ENCODE data around the gene PCP2.

The PCP2 gene

GRCh38 chr19:7657131-7657751, 23.7 kb upstream of the PCP2 start:
- Histone ChIP-seq H3K27me3 (ENCODE audit: low read depth, low read length) (no peaks in the 10 kb centered on the region), H3K4me3 (ENCODE audit: low read depth in 1 of 2, low read length in 2 of 2) (no peak overlapping the region), H3K36me3 (ENCODE audit: control insufficient read depth in 1 of 2, insufficient read depth in 2 of 2, low read length in 2 of 2) (no peaks in the 10 kb centered on the region), H3K4me1 (ENCODE audit: control insufficient read depth in 1 of 2, insufficient read depth in 2 of 2, low read length in 2 of 2) (no peaks in the 10 kb centered on the region), H3K9me3 (ENCODE audit: control insufficient read depth in 1 of 2, low read length in 2 of 2) (no peaks in the 10 kb centered on the region), H3K27ac (ENCODE audit: low read length) (no peak overlapping the region)

GRCh38 chr19:7655581-7655980, 22.1 kb upstream of the PCP2 start:
- no peaks in the 10 kb centered on the region for H3K36me3 ChIP-seq (ENCODE audit: control insufficient read depth in 1 of 2, insufficient read depth in 2 of 2, low read length in 2 of 2)
- H3K9me3 ChIP-seq (ENCODE audit: control insufficient read depth in 1 of 2, low read length in 2 of 2), result no peaks in the 10 kb centered on the region
- H3K27me3 ChIP-seq (ENCODE audit: low read depth, low read length), result no peaks in the 10 kb centered on the region
- H3K27ac ChIP-seq (ENCODE audit: low read length), result no peak overlapping the region
- H3K4me1 ChIP-seq (ENCODE audit: control insufficient read depth in 1 of 2, insufficient read depth in 2 of 2, low read length in 2 of 2), result no peaks in the 10 kb centered on the region
- H3K4me3 ChIP-seq (ENCODE audit: low read depth in 1 of 2, low read length in 2 of 2), result no peak overlapping the region

DNA sequence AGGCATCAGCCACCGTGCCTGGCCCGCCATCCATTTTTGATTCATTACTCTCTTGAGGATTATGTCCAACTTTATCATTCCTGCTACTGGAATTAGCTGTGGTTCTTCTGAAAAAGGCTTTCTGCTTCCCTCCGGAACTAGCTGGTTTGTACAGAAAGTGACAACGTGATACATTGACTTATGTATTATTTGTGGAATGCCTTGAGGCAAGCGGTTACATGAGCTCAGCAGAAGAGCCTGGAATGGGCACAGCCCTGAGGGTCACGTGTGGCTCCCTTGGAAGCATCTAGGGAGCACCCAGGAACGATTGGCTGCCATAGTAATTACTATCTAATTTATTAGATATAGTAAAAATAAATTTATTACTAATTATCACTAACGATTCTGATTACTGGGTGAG, 20.9 kb upstream of the PCP2 start:
- no peaks in the 10 kb centered on the region for H3K9me3 ChIP-seq (ENCODE audit: control insufficient read depth in 1 of 2, low read length in 2 of 2)
- H3K27me3 ChIP-seq (ENCODE audit: low read depth, low read length), result no peaks in the 10 kb centered on the region
- H3K4me1 ChIP-seq (ENCODE audit: control insufficient read depth in 1 of 2, insufficient read depth in 2 of 2, low read length in 2 of 2), result no peaks in the 10 kb centered on the region
- no peaks in the 10 kb centered on the region for H3K36me3 ChIP-seq (ENCODE audit: control insufficient read depth in 1 of 2, insufficient read depth in 2 of 2, low read length in 2 of 2)
- no peak overlapping the region for H3K4me3 ChIP-seq (ENCODE audit: low read depth in 1 of 2, low read length in 2 of 2)
- no peak overlapping the region for H3K27ac ChIP-seq (ENCODE audit: low read length)

- H3K9me3 ChIP-seq (ENCODE audit: control insufficient read depth in 1 of 2, low read length in 2 of 2), result no peaks in the 10 kb centered on the region
- no peaks in the 10 kb centered on the region for H3K27me3 ChIP-seq (ENCODE audit: low read depth, low read length)
- no peak overlapping the region for H3K27ac ChIP-seq (ENCODE audit: low read length)
- no peaks in the 10 kb centered on the region for H3K36me3 ChIP-seq (ENCODE audit: control insufficient read depth in 1 of 2, insufficient read depth in 2 of 2, low read length in 2 of 2)
- no peaks in the 10 kb centered on the region for H3K4me1 ChIP-seq (ENCODE audit: control insufficient read depth in 1 of 2, insufficient read depth in 2 of 2, low read length in 2 of 2)
- H3K4me3 ChIP-seq (ENCODE audit: low read depth in 1 of 2, low read length in 2 of 2), result peak overlapping the region; percentile 23 to 48
Measured at GRCh38 chr19:7652061-7652641, 18.6 kb upstream of the PCP2 start.

DNA sequence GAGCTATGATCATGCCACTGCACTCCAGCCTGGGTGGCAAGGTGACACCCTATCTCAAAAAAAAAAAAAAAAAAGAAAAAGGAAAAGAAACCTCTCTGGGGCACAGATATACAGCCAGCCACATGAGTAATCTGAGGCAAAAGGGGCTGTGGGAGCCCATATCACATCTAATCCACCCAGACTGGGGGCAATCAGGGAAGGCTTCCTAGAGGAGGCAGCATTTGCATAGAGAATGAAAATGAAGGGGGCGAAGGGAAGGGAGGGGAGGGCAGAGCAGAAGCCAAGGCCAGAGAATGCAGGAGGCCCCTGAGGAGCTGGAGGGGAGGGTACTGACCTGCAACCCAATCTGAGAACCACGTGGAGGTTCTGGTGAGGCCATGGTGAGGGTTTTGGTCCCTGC, 16.6 kb upstream of the PCP2 start:
- Histone ChIP-seq H3K36me3 (ENCODE audit: control insufficient read depth in 1 of 2, insufficient read depth in 2 of 2, low read length in 2 of 2) (no peaks in the 10 kb centered on the region), H3K27ac (ENCODE audit: low read length) (no peak overlapping the region), H3K27me3 (ENCODE audit: low read depth, low read length) (no peaks in the 10 kb centered on the region), H3K4me3 (ENCODE audit: low read depth in 1 of 2, low read length in 2 of 2) (no peak overlapping the region), H3K9me3 (ENCODE audit: control insufficient read depth in 1 of 2, low read length in 2 of 2) (no peaks in the 10 kb centered on the region), H3K4me1 (ENCODE audit: control insufficient read depth in 1 of 2, insufficient read depth in 2 of 2, low read length in 2 of 2) (no peaks in the 10 kb centered on the region)

GRCh38 chr19:7648265-7649014, 14.9 kb upstream of the PCP2 start:
- Histone ChIP-seq H3K27ac (ENCODE audit: low read length) (no peak overlapping the region), H3K36me3 (ENCODE audit: control insufficient read depth in 1 of 2, insufficient read depth in 2 of 2, low read length in 2 of 2) (no peaks in the 10 kb centered on the region), H3K27me3 (ENCODE audit: low read depth, low read length) (no peaks in the 10 kb centered on the region), H3K9me3 (ENCODE audit: control insufficient read depth in 1 of 2, low read length in 2 of 2) (no peaks in the 10 kb centered on the region), H3K4me3 (ENCODE audit: low read depth in 1 of 2, low read length in 2 of 2) (no peak overlapping the region), H3K4me1 (ENCODE audit: control insufficient read depth in 1 of 2, insufficient read depth in 2 of 2, low read length in 2 of 2) (no peaks in the 10 kb centered on the region)

- Histone ChIP-seq H3K36me3 (ENCODE audit: control insufficient read depth in 1 of 2, insufficient read depth in 2 of 2, low read length in 2 of 2) (no peaks in the 10 kb centered on the region), H3K27ac (ENCODE audit: low read length) (no peak overlapping the region), H3K27me3 (ENCODE audit: low read depth, low read length) (peaks cover 4% of the 10 kb centered on the region), H3K9me3 (ENCODE audit: control insufficient read depth in 1 of 2, low read length in 2 of 2) (no peaks in the 10 kb centered on the region), H3K4me1 (ENCODE audit: control insufficient read depth in 1 of 2, insufficient read depth in 2 of 2, low read length in 2 of 2) (no peaks in the 10 kb centered on the region), H3K4me3 (ENCODE audit: low read depth in 1 of 2, low read length in 2 of 2) (no peak overlapping the region)
Measured at GRCh38 chr19:7647156-7647555, 13.6 kb upstream of the PCP2 start.

DNA sequence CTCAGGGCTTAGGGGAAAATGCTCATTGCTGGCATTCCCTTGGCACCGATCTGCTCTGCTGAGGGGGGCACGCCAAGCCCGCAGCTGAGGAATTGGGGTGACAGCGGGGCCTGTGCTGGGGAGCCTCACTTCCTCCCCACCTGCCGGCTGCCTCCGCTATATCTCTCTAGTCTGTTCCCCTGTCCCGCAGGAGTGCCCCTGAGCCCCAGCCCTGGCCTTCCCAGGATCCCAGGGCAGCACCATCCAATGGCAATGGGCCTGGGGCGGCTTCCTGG, 12.8 kb upstream of the PCP2 start:
- Histone ChIP-seq H3K4me1 (ENCODE audit: control insufficient read depth in 1 of 2, insufficient read depth in 2 of 2, low read length in 2 of 2) (no peaks in the 10 kb centered on the region), H3K9me3 (ENCODE audit: control insufficient read depth in 1 of 2, low read length in 2 of 2) (no peaks in the 10 kb centered on the region), H3K4me3 (ENCODE audit: low read depth in 1 of 2, low read length in 2 of 2) (no peak overlapping the region), H3K36me3 (ENCODE audit: control insufficient read depth in 1 of 2, insufficient read depth in 2 of 2, low read length in 2 of 2) (no peaks in the 10 kb centered on the region), H3K27me3 (ENCODE audit: low read depth, low read length) (peaks cover 4% of the 10 kb centered on the region), H3K27ac (ENCODE audit: low read length) (no peak overlapping the region)

DNA sequence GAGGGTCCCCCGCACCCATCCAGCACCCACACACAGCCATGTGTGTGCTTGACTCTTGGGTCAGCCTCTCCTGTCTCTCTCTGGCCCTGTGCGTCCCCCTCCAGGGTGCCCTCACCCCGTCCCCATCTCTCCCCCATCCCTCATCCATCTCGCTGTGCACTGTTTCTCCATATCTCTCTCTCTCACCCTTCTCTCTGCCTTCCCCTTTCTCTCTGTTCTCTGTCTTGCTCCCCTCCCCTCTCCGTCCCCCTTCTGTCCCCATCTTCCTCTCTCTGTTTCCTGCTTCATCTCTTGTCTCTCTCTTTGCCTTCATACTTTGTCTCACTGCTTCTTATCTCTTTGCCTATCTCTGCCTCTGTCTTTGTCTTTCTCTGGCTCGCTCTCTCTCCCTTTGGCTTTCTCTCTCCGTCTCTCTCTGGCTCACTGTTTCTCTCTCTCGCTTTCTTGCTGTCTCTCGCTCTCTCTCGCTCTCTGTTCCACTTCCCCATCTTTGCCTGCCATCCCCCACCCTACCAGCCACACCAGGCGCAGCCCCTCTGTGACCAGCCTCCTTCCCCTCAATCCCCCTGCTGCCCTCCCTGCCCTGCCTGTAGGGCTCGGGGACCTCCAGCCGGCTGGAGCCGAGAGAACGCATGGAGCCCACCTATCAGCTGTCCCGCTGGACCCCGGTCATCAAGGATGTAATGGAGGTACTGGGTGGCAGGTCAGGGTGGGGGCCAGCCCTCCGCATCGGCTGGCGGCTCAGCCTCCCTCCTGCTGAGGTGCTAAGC, 12.3 kb upstream of the PCP2 start:
- peaks cover 4% of the 10 kb centered on the region for H3K27me3 ChIP-seq (ENCODE audit: low read depth, low read length)
- no peaks in the 10 kb centered on the region for H3K9me3 ChIP-seq (ENCODE audit: control insufficient read depth in 1 of 2, low read length in 2 of 2)
- H3K4me1 ChIP-seq (ENCODE audit: control insufficient read depth in 1 of 2, insufficient read depth in 2 of 2, low read length in 2 of 2), result no peaks in the 10 kb centered on the region
- no peak overlapping the region for H3K27ac ChIP-seq (ENCODE audit: low read length)
- no peak overlapping the region for H3K4me3 ChIP-seq (ENCODE audit: low read depth in 1 of 2, low read length in 2 of 2)
- no peaks in the 10 kb centered on the region for H3K36me3 ChIP-seq (ENCODE audit: control insufficient read depth in 1 of 2, insufficient read depth in 2 of 2, low read length in 2 of 2)

DNA sequence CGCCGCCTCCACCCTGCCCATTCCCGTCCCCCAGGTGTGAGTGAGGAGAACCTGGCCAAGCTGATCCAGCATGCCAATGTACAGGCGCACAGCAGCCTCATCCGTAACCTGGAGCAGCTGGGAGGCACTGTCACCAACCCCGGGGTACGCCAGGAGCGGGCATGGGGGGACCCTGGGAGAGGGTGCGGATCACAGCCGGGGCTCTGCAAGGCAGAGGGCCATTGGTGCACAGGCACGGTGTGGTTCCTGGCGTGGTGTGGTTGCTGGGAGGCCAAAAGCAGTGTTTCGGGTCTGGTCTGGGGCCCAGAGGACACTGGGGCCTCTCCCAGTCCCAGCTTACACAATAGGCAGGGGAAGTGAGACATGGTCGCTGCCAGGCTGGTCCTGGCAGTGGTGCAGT, 11.6 kb upstream of the PCP2 start:
- no peak overlapping the region for H3K4me3 ChIP-seq (ENCODE audit: low read depth in 1 of 2, low read length in 2 of 2)
- H3K4me1 ChIP-seq (ENCODE audit: control insufficient read depth in 1 of 2, insufficient read depth in 2 of 2, low read length in 2 of 2), result no peaks in the 10 kb centered on the region
- H3K27ac ChIP-seq (ENCODE audit: low read length), result no peak overlapping the region
- no peaks in the 10 kb centered on the region for H3K36me3 ChIP-seq (ENCODE audit: control insufficient read depth in 1 of 2, insufficient read depth in 2 of 2, low read length in 2 of 2)
- H3K27me3 ChIP-seq (ENCODE audit: low read depth, low read length), result peaks cover 4% of the 10 kb centered on the region
- H3K9me3 ChIP-seq (ENCODE audit: control insufficient read depth in 1 of 2, low read length in 2 of 2), result no peaks in the 10 kb centered on the region

DNA sequence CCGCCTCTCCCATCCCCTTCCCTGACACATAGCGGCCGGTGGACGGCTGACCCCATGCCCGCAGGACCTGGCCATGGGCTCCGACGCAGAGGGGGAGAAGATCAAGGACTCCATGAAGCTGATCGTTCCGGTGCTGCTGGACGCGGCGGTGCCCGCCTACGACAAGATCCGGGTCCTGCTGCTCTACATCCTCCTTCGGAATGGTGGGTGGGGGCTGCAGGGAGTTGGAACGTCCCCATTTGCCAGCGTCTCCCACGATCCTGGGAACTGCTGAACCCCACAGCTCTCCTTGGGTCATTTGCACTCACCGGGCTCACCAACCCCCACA, 11.0 kb upstream of the PCP2 start:
- H3K4me3 ChIP-seq (ENCODE audit: low read depth in 1 of 2, low read length in 2 of 2), result no peak overlapping the region
- H3K36me3 ChIP-seq (ENCODE audit: control insufficient read depth in 1 of 2, insufficient read depth in 2 of 2, low read length in 2 of 2), result no peaks in the 10 kb centered on the region
- H3K27me3 ChIP-seq (ENCODE audit: low read depth, low read length), result peaks cover 4% of the 10 kb centered on the region
- H3K9me3 ChIP-seq (ENCODE audit: control insufficient read depth in 1 of 2, low read length in 2 of 2), result no peaks in the 10 kb centered on the region
- H3K4me1 ChIP-seq (ENCODE audit: control insufficient read depth in 1 of 2, insufficient read depth in 2 of 2, low read length in 2 of 2), result no peaks in the 10 kb centered on the region
- no peak overlapping the region for H3K27ac ChIP-seq (ENCODE audit: low read length)
